ENCODE results near the gene BTBD1. TPM values are rescaled to one million over a fixed set of nuclear protein-coding genes. Genes with fewer than 3 reads are reported as not detected.
"Not testable (repeated sequence)": the region's sequence is repeated elsewhere in the genome, so short reads cannot be mapped to it uniquely, and the experiment has no call there.

Gene BTBD1
- total RNA-seq, 1 experiment from 2014 or later, result 58.3 TPM

- no TSS peak for BruUV-seq (replicated peaks)
- Histone ChIP-seq H3K9me3 (ENCODE audit: low read depth, low read length, poor library complexity, severe bottlenecking) (peaks cover 7% of the 10 kb centered on the region), H3K4me3 (ENCODE audit: low read depth, low read length, poor library complexity, severe bottlenecking) (no peak overlapping the region), H3K27ac (ENCODE audit: low read depth, low read length, poor library complexity, severe bottlenecking) (no peak overlapping the region), H3K36me3 (ENCODE audit: insufficient read depth, low read length, poor library complexity, severe bottlenecking) (peaks cover 45% of the 10 kb centered on the region), H3K4me1 (ENCODE audit: insufficient read depth, low read length, poor library complexity, severe bottlenecking) (no peaks in the 10 kb centered on the region), H3K27me3 (replicated peaks; ENCODE audit: insufficient read depth, low read depth, low read length, poor library complexity) (no peaks in the 10 kb centered on the region)
- ChIA-PET CTCF (no interaction called here), POLR2A (ENCODE audit: low non-redundant PET) (interaction anchor here (0.6 kb wide), 1 partner anchor 16 kb away, joined by 14 read pairs; no protein-coding TSS in a partner anchor)
- intact Hi-C loops (cut with micrococcal nuclease; ENCODE audit: unreplicated experiment), result no loop called here
- DNase-seq (ENCODE audit: low spot score), result no peak
- TF ChIP-seq EZH2 (IDR thresholded peaks at IDR 0.05; ENCODE audit: borderline replicate concordance, low read depth, low read length, poor library complexity, severe bottlenecking) (no peak), CTCF (conservative IDR thresholded peaks at IDR 0.05; ENCODE audit: low read depth, low read length) (no peak)
Measured at GRCh38 chr15:83039206-83039605, 27.8 kb downstream of the BTBD1 start.

GRCh38 chr15:83036253-83036652 lies 30.8 kb downstream of the BTBD1 start:
- no TSS peak for BruUV-seq (replicated peaks)
- POLR2A ChIA-PET (ENCODE audit: low non-redundant PET), result interaction anchor here (0.6 kb wide), 1 partner anchor 10 kb away, joined by 7 read pairs; no protein-coding TSS in a partner anchor
- CTCF ChIA-PET, result no interaction called here
- intact Hi-C loops (cut with micrococcal nuclease; ENCODE audit: unreplicated experiment), result no loop called here
- Histone ChIP-seq H3K27me3 (replicated peaks; ENCODE audit: insufficient read depth, low read depth, low read length, poor library complexity) (no peaks in the 10 kb centered on the region), H3K4me1 (ENCODE audit: insufficient read depth, low read length, poor library complexity, severe bottlenecking) (no peaks in the 10 kb centered on the region), H3K27ac (ENCODE audit: low read depth, low read length, poor library complexity, severe bottlenecking) (no peak overlapping the region), H3K9me3 (ENCODE audit: low read depth, low read length, poor library complexity, severe bottlenecking) (peaks cover 7% of the 10 kb centered on the region), H3K4me3 (ENCODE audit: low read depth, low read length, poor library complexity, severe bottlenecking) (no peak overlapping the region), H3K36me3 (ENCODE audit: insufficient read depth, low read length, poor library complexity, severe bottlenecking) (peaks cover 34% of the 10 kb centered on the region)
- no peak for DNase-seq (ENCODE audit: low spot score)
- TF ChIP-seq CTCF (conservative IDR thresholded peaks at IDR 0.05; ENCODE audit: low read depth, low read length), result no peak

- intact Hi-C loops (cut with micrococcal nuclease; ENCODE audit: unreplicated experiment); POLR2A ChIA-PET (ENCODE audit: low non-redundant PET); DNase-seq (ENCODE audit: low spot score); H3K27ac ChIP-seq (ENCODE audit: low read depth, low read length, poor library complexity, severe bottlenecking); H3K9me3 ChIP-seq (ENCODE audit: low read depth, low read length, poor library complexity, severe bottlenecking); CTCF ChIA-PET; BruUV-seq (replicated peaks); H3K4me1 ChIP-seq (ENCODE audit: insufficient read depth, low read length, poor library complexity, severe bottlenecking); H3K4me3 ChIP-seq (ENCODE audit: low read depth, low read length, poor library complexity, severe bottlenecking); H3K27me3 ChIP-seq (replicated peaks; ENCODE audit: insufficient read depth, low read depth, low read length, poor library complexity): not testable (repeated sequence)
- H3K36me3 ChIP-seq (ENCODE audit: insufficient read depth, low read length, poor library complexity, severe bottlenecking), result peaks cover 37% of the 10 kb centered on the region
Measured at GRCh38 chr15:83031234-83031633, 35.8 kb downstream of the BTBD1 start.

GRCh38 chr15:83030021-83030420 lies 37.0 kb downstream of the BTBD1 start:
- ChIA-PET POLR2A (ENCODE audit: low non-redundant PET) (no interaction called here), CTCF (no interaction called here)
- no peaks in the 10 kb centered on the region for H3K27me3 ChIP-seq (replicated peaks; ENCODE audit: insufficient read depth, low read depth, low read length, poor library complexity)
- H3K4me3 ChIP-seq (ENCODE audit: low read depth, low read length, poor library complexity, severe bottlenecking), result no peak overlapping the region
- TF ChIP-seq EZH2 (IDR thresholded peaks at IDR 0.05; ENCODE audit: borderline replicate concordance, low read depth, low read length, poor library complexity, severe bottlenecking), result no peak
- H3K4me1 ChIP-seq (ENCODE audit: insufficient read depth, low read length, poor library complexity, severe bottlenecking), result no peaks in the 10 kb centered on the region
- H3K9me3 ChIP-seq (ENCODE audit: low read depth, low read length, poor library complexity, severe bottlenecking), result no peaks in the 10 kb centered on the region
- BruUV-seq (replicated peaks), result no TSS peak
- intact Hi-C loops (cut with micrococcal nuclease; ENCODE audit: unreplicated experiment), result no loop called here
- H3K36me3 ChIP-seq (ENCODE audit: insufficient read depth, low read length, poor library complexity, severe bottlenecking), result peaks cover 33% of the 10 kb centered on the region
- DNase-seq (ENCODE audit: low spot score), result no peak
- no peak overlapping the region for H3K27ac ChIP-seq (ENCODE audit: low read depth, low read length, poor library complexity, severe bottlenecking)

Measured in A673 (cell line).